ENCODE data around the gene SYT15. TPM values are rescaled to one million over a fixed set of nuclear protein-coding genes. Genes with fewer than 3 reads are reported as not detected.

The SYT15 gene
- total RNA-seq, 4 donors from 2014 or later = 1.2 to 7.9 (median 3.5) TPM

DNA sequence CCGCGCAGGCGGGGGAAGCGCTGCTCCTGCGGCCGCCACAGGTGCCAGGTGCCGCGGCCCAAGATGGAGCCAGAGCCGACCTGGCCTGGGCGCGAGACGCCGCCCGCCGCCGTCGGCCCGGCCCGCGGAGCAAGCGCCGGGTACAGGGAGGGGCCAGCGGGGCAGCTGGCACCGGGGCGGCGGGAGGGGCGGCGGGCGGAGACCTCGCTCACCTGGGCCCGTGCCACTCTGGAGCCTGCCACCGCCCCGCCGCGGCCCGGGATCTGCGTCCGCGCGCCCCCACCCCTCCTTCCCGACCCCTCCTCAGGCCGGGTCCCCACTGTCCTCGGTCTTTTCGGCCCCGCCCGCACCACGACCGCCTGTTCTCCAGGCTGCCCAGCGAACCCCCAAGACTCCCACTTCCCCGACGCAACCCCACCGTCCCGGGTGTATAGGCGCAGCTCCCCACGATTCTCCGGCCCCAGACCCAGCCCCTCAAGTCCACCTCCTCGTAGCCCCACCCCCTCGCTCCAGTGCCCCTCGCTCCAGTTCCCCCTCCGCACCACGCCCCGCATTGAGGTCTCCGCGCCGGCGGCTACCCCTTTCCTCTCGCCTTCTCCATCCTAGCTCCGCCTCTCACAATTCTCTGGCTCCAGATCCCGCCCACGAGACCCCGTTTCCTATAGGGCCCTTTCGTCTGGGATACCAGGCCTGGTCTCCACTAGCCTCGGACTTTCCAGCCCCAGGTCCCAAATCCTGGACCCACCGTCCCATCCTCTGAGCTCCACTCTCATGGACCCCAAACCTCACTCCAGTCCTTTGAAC is 22.2 kb upstream of the SYT15 start, which contains the start of gene GPRIN2:
Gene GPRIN2 (minus strand): TSS at position 144 of the 804 bp plus-strand sequence. CDS start 5,922 bp downstream, outside the sequence.
- TF ChIP-seq, protein P1, sequence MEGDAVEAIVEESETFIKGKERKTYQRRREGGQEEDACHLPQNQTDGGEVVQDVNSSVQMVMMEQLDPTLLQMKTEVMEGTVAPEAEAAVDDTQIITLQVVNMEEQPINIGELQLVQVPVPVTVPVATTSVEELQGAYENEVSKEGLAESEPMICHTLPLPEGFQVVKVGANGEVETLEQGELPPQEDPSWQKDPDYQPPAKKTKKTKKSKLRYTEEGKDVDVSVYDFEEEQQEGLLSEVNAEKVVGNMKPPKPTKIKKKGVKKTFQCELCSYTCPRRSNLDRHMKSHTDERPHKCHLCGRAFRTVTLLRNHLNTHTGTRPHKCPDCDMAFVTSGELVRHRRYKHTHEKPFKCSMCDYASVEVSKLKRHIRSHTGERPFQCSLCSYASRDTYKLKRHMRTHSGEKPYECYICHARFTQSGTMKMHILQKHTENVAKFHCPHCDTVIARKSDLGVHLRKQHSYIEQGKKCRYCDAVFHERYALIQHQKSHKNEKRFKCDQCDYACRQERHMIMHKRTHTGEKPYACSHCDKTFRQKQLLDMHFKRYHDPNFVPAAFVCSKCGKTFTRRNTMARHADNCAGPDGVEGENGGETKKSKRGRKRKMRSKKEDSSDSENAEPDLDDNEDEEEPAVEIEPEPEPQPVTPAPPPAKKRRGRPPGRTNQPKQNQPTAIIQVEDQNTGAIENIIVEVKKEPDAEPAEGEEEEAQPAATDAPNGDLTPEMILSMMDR (IDR thresholded peaks at IDR 0.05; ENCODE audit: low read depth) = no peak

GRCh38 chr10:46557319-46558121 is 21.4 kb upstream of the SYT15 start:
- TF ChIP-seq, protein P1 (IDR thresholded peaks at IDR 0.05; ENCODE audit: low read depth) = no peak

GRCh38 chr10:46558122-46558391 is 20.9 kb upstream of the SYT15 start:
- TF ChIP-seq, protein P1 (IDR thresholded peaks at IDR 0.05; ENCODE audit: low read depth) = no peak

GRCh38 chr10:46558392-46559185 is 20.3 kb upstream of the SYT15 start:
- TF ChIP-seq, protein P1 (IDR thresholded peaks at IDR 0.05; ENCODE audit: low read depth) = no peak

DNA sequence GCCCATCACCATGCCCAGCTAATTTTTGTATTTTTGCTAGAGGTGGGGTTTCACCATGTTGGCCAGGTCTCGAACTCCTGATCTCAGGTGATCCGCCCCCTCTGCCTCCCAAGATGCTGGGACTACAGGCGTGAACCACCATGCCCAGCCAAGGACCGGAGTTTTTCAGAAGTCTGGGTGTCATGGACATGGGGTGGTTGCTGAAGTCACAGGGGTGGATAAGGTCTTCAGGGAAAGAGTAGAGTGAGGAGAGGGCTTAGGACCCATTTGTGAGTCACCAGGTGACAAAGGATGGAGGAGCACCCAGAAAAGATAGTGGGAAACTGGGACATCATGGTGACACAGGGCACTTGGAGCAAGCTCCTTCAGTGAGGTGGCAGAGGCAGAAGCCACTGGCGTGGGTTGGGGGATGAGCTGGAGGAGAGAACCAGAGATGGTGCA is 19.7 kb upstream of the SYT15 start:
- TF ChIP-seq, protein P1 (IDR thresholded peaks at IDR 0.05; ENCODE audit: low read depth) = no peak

DNA sequence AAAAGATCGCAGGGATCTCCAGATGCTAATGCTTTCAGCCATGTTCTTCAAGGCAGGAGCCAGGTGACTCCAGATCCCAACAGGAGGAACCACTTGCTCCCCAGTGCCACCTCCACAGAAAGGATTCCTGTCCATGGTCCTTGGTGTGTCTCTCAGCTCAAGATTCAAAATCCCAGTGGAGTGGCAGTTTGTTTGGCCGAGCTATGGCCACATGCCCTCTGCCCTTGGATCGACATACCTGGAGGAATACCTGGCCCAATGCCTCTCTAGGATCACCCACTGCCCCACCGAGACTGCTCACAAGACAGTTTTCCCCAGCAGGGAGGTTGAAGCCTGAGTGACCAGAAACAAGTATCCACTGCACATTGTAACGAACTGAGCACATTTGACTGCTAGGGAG is 18.5 kb upstream of the SYT15 start:
- TF ChIP-seq, protein P1 (IDR thresholded peaks at IDR 0.05; ENCODE audit: low read depth) = no peak
